Activated T-cell treated with anti-CD3 and anti-CD28 coated beads, Interleukin-2, amount 50 U/mL, for 24 hours (primary cell): ENCODE data around the gene IL2RG.

Experiments used
- DNase-seq: peaks from one replicate; pipeline ENCODE4 v3.0.0-alpha.2; 2020
- H3K27ac Mint-ChIP-seq: 2 replicates; pipeline ENCODE4 v1.8.0; 2020; ENCODE audit warnings: mild to moderate bottlenecking, mixed read lengths
- H3K27me3 Mint-ChIP-seq: 2 replicates; pipeline ENCODE4 v1.8.0; 2020; ENCODE audit warnings: mixed read lengths
- H3K36me3 Mint-ChIP-seq: 2 replicates; pipeline ENCODE4 v1.8.0; 2020; ENCODE audit warnings: low read depth, mixed read lengths
- H3K4me1 Mint-ChIP-seq: 2 replicates; pipeline ENCODE4 v1.8.0; 2020; ENCODE audit warnings: low read depth, mixed read lengths
- H3K4me3 Mint-ChIP-seq: 2 replicates; pipeline ENCODE4 v1.8.0; 2020; ENCODE audit warnings: mild to moderate bottlenecking, moderate library complexity, mixed read lengths
- H3K9me3 Mint-ChIP-seq: 2 replicates; pipeline ENCODE4 v1.8.0; 2020; ENCODE audit warnings: mixed read lengths

Gene IL2RG

DNA sequence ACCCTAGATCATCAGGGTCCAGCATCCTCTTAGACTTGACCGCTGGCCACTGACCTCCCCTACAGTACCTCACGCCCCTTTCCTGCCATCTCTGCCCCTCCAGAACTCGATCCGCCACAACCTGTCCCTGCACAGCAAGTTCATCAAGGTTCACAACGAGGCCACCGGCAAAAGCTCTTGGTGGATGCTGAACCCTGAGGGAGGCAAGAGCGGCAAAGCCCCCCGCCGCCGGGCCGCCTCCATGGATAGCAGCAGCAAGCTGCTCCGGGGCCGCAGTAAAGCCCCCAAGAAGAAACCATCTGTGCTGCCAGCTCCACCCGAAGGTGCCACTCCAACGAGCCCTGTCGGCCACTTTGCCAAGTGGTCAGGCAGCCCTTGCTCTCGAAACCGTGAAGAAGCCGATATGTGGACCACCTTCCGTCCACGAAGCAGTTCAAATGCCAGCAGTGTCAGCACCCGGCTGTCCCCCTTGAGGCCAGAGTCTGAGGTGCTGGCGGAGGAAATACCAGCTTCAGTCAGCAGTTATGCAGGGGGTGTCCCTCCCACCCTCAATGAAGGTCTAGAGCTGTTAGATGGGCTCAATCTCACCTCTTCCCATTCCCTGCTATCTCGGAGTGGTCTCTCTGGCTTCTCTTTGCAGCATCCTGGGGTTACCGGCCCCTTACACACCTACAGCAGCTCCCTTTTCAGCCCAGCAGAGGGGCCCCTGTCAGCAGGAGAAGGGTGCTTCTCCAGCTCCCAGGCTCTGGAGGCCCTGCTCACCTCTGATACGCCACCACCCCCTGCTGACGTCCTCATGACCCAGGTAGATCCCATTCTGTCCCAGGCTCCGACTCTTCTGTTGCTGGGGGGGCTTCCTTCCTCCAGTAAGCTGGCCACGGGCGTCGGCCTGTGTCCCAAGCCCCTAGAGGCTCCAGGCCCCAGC lies 10.5 kb downstream of the IL2RG start:
- Mint-ChIP-seq H3K9me3 (no peaks in the 10 kb centered on the region), H3K4me3 (no peak overlapping the region), H3K36me3 (peaks cover 17% of the 10 kb centered on the region), H3K4me1 (peaks cover 77% of the 10 kb centered on the region), H3K27ac (peak overlapping the region; percentile 62), H3K27me3 (peaks cover 28% of the 10 kb centered on the region)
- no peak for DNase-seq

DNA sequence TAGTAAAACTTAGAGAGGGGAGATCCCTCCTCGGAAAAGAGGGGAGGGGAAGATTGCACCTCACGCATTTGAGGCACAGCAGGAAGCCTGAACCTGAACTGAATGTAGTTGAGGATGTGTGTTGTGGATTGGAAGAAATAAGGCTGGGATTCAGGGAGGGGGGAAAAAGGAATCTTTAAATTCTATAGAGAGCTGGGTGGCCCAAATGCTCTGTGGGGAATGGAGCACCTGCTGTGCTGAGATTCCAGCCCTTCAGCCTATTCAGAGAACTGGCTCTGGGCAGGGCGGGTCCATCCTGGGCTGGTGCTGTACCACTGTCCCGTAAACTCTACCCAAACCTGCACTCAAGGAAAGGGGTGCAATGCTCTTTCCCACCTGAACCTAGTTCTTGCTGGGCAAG lies 11.6 kb downstream of the IL2RG start:
- Mint-ChIP-seq H3K27ac (no peak overlapping the region), H3K4me1 (peaks cover 79% of the 10 kb centered on the region), H3K4me3 (no peak overlapping the region), H3K27me3 (peaks cover 32% of the 10 kb centered on the region), H3K9me3 (no peaks in the 10 kb centered on the region), H3K36me3 (peaks cover 12% of the 10 kb centered on the region)
- DNase-seq = no peak

DNA sequence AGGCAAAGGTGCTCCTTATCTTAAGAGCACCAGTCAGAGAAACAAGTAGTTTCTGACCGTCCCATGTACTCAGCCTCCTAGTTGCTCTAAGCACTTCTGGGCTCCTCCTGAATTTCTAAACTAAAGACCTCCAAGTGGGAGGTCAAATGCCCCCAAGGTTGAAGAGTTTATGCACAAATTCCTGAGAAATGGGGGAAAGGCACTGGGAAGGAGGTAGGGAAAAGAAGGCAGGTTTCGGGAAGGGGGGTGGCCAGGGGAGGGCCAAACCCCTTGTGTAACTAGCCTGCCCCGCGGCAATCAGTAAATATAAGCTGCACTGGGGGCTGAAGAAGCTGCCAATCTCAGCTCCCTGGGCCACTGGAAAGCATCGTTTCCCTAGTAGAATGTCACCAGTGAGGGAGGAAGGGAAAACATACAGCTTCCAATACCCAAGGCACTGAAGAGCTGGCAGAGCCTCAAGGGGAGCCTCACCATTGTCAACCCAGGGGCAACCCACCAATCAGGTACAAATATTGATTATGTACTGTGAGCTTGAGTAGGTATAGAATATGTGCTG lies 12.3 kb downstream of the IL2RG start:
- Mint-ChIP-seq H3K36me3 (peaks cover 8% of the 10 kb centered on the region), H3K4me1 (peaks cover 74% of the 10 kb centered on the region), H3K27ac (no peak overlapping the region), H3K9me3 (no peaks in the 10 kb centered on the region), H3K27me3 (peaks cover 28% of the 10 kb centered on the region), H3K4me3 (no peak overlapping the region)
- DNase-seq = no peak

DNA sequence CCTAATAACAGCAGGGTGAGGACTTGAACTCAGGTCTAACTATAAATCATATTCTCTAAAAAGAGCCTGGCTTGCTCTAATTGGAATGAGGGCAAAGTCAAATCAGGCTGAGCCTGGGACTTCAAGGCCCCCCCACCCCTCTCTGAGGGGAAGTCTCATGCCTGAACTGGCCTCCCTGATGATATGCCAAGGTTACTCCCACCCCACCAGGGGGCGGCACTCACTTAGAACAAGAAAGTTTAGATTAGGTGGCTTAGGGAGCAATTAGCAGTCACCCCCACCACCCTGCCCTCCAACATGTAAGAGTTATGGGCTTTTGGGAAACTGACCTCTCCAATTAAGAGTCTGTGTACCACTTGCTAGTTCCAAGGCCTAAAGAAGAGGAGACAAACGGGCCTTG lies 13.1 kb downstream of the IL2RG start:
- DNase-seq = peak; percentile 78
- Mint-ChIP-seq H3K4me1 (peaks cover 67% of the 10 kb centered on the region), H3K36me3 (peaks cover 5% of the 10 kb centered on the region), H3K27ac (no peak overlapping the region), H3K27me3 (peaks cover 30% of the 10 kb centered on the region), H3K9me3 (no peaks in the 10 kb centered on the region), H3K4me3 (no peak overlapping the region)

DNA sequence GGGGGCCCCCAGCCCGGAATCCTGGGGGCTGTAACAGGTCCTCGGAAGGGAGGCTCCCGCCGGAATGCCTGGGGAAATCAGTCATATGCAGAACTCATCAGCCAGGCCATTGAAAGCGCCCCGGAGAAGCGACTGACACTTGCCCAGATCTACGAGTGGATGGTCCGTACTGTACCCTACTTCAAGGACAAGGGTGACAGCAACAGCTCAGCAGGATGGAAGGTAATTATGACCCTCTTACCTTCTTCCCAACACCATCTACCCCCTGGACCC lies 14.7 kb downstream of the IL2RG start:
- Mint-ChIP-seq H3K4me3 (peak overlapping the region; percentile 82), H3K27ac (no peak overlapping the region)

DNA sequence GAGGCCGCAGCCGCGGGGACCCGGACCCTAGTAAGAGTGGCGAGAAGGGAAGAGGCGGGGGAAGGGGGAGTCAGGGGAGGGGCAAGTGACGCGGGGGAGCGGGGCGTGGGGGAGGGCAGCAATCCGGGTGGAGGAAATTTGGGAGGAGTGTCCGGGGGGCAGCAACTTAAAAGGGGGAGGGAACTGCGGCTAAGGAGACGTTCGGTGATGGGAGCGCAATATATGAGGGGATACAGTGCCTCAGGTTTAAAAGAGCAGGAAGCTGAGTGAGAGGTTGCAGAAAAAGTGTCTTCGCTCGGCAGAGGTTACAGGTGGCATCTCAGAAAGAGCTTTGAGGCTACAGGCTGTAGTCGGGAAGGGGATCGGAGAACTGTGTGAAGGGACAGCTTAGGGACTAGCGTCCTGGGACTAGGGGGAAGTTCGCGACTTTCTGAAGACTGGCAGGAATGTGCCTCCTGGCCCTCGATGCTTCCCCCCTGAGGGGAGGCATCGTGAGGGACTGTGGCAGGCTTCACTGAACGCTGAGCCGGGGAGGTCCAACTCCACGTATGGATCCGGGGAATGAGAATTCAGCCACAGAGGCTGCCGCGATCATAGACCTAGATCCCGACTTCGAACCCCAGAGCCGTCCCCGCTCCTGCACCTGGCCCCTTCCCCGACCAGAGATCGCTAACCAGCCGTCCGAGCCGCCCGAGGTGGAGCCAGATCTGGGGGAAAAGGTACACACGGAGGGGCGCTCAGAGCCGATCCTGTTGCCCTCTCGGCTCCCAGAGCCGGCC lies 15.2 kb downstream of the IL2RG start:
- Mint-ChIP-seq H3K4me1 (peaks cover 47% of the 10 kb centered on the region), H3K27me3 (peaks cover 28% of the 10 kb centered on the region), H3K36me3 (peaks cover 2% of the 10 kb centered on the region), H3K4me3 (peak overlapping the region; percentile 82), H3K9me3 (no peaks in the 10 kb centered on the region), H3K27ac (peak overlapping the region; percentile 90)
- no peak for DNase-seq

More for the DNA sequence above, 14.7 kb downstream of the IL2RG start:
- Mint-ChIP-seq H3K36me3 (peaks cover 5% of the 10 kb centered on the region), H3K4me1 (peaks cover 52% of the 10 kb centered on the region), H3K27me3 (peaks cover 30% of the 10 kb centered on the region), H3K9me3 (no peaks in the 10 kb centered on the region)
- no peak for DNase-seq

DNA sequence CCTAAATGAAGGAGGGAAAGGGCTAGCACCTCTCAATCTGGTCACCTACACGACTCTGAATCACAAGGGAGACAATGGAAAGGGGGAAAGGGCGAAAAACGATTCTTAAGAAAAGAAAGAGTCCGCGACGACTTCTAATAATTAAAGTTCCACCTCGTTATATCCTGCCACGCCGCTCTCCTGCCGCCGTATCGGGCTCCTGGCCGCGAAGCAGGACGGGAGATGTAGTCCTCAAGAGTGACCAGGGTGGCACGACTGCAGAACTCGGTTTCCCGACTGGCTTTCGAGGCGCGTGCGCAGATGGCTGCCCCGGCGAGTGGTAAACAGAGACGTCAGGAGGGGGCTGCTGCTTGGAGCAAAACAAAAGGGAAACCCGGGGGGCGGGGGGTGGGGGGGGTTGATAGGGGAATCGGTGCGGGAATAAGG lies 15.8 kb downstream of the IL2RG start, which contains the start of gene FOXO4:
Gene FOXO4 (plus strand): TSS at position 297 of the 426 bp plus-strand sequence. CDS start 678 bp downstream, outside the sequence.
- Mint-ChIP-seq H3K27ac (peak within 1 kb of the TSS; percentile 90), H3K4me3 (peak within 1 kb of the TSS; percentile 82), H3K36me3 (peaks cover 2% of the 10 kb centered on the region), H3K27me3 (peaks cover 25% of the 10 kb centered on the region), H3K4me1 (peaks cover 41% of the 10 kb centered on the region), H3K9me3 (no peaks in the 10 kb centered on the region)
- peak; percentile 87 for DNase-seq

DNA sequence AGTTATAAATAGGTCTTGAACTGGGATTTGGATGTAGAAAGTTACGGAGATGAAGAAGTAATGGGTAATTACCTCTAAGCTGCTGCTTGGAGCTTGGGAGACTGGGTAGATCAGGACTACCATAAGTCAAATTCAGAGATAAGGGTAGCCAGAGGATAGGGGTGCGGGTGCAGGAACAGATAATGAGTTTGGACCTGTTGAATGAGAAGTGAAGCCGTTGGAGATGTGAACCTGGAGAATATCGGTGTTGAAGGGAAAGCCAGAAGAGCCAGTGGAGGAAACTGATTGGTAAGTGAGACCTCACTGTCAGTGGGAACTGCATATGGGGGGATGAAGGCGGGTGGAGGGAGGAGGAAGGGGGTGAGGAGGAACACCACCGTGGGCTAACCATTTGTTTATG lies 16.3 kb downstream of the IL2RG start:
- Mint-ChIP-seq H3K9me3 (no peaks in the 10 kb centered on the region), H3K36me3 (peaks cover 2% of the 10 kb centered on the region), H3K4me3 (peak overlapping the region; percentile 82), H3K27ac (peak overlapping the region; percentile 63), H3K27me3 (peaks cover 22% of the 10 kb centered on the region), H3K4me1 (peaks cover 38% of the 10 kb centered on the region)
- no peak for DNase-seq

DNA sequence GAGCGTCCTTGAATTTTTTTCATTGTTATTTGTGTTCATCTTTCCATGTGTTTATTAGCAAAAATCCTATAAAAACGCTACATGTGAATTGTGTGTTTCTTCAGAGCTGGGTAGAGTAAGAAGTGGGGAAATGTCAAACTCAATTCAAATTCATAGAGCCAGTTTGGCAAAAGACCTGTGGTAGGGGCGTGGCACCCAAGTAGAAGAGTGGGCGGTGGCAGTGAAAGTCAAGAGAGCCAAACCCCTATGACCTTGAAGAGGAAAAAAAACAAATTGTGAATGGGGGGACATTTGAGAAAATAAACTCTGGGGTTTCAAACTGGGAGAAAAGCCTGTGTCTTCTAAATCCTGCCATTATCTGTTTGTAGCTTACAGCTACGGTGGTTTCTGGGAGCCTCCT lies 20.1 kb downstream of the IL2RG start:
- no peak for DNase-seq
- Mint-ChIP-seq H3K27me3 (peaks cover 28% of the 10 kb centered on the region), H3K9me3 (no peaks in the 10 kb centered on the region), H3K4me3 (no peak overlapping the region), H3K4me1 (peaks cover 13% of the 10 kb centered on the region), H3K36me3 (peaks cover 2% of the 10 kb centered on the region), H3K27ac (no peak overlapping the region)

DNA sequence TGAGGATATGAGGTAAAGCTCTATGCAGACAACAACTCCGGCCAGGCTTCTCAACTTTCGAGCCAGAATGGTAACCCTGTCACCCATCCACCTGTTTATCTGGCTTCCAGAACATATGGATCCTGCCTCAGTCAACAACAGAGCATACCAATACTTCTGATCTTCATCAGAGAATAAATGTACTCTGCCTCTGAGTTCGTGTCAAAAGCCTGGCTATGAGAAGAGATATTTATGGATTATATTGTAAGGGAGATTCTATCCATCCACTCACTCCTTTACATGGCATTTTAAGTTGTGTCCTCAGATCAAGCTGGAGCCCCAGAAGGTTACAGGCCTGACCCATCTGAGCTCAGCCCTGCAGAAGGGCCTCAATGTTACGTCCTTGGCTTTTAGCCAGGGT lies 25.5 kb downstream of the IL2RG start:
- Mint-ChIP-seq H3K36me3 (no peaks in the 10 kb centered on the region), H3K9me3 (no peaks in the 10 kb centered on the region), H3K27ac (no peak overlapping the region), H3K4me1 (peaks cover 11% of the 10 kb centered on the region), H3K4me3 (no peak overlapping the region), H3K27me3 (peaks cover 13% of the 10 kb centered on the region)
- DNase-seq = no peak

DNA sequence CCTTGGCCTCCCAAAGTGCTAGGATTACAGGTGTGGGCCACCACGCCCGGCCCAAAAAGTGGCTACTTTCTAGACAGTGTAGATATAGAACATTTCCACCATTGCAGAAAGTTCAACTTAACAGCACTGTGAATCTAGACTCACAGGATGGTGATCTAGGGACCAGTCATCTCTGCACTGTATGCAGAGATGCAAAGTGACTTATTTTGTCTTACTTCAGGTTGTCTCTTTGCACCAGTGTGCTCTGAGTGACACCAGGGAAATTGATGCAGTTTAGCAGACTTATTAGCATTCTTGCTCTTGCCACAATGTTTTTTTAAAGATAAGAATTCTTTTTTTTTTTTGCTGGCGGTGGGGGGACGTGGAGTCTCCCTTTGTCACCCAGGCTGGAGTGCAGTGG lies 28.6 kb downstream of the IL2RG start:
- peaks cover 11% of the 10 kb centered on the region for H3K4me1 Mint-ChIP-seq
- no peaks in the 10 kb centered on the region for H3K36me3 Mint-ChIP-seq
- H3K4me3 Mint-ChIP-seq = no peak overlapping the region
- H3K27me3 Mint-ChIP-seq = peaks cover 11% of the 10 kb centered on the region
- H3K9me3 Mint-ChIP-seq = no peaks in the 10 kb centered on the region
- no peak overlapping the region for H3K27ac Mint-ChIP-seq
- DNase-seq = no peak

DNA sequence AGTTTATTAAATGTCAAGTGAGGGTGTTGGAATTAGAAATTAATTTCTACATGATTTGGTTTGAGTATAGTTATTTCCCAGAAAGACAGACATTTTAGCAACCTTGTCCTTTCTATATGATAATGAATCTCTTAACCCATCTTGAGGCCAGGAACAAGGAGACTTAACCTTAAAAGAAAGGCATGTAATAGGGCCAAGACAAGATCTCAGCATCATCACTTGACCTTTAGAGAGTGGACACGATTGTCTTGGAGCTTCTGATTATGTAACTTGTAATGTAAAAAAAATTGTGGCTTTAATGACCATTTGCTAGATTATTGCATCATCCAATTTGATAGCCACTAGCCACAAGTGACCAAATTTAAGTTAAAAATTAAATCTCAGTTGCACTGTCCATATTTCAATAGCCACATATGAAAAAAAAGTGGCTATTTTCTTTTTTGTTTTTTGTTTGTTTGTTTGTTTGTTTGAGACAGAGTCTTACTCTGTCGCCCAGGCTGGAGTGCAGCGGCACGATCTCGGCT lies 29.2 kb downstream of the IL2RG start:
- DNase-seq = no peak
- H3K4me1 Mint-ChIP-seq = peaks cover 11% of the 10 kb centered on the region
- peaks cover 11% of the 10 kb centered on the region for H3K27me3 Mint-ChIP-seq
- no peak overlapping the region for H3K4me3 Mint-ChIP-seq
- no peaks in the 10 kb centered on the region for H3K36me3 Mint-ChIP-seq
- H3K9me3 Mint-ChIP-seq = no peaks in the 10 kb centered on the region
- no peak overlapping the region for H3K27ac Mint-ChIP-seq

DNA sequence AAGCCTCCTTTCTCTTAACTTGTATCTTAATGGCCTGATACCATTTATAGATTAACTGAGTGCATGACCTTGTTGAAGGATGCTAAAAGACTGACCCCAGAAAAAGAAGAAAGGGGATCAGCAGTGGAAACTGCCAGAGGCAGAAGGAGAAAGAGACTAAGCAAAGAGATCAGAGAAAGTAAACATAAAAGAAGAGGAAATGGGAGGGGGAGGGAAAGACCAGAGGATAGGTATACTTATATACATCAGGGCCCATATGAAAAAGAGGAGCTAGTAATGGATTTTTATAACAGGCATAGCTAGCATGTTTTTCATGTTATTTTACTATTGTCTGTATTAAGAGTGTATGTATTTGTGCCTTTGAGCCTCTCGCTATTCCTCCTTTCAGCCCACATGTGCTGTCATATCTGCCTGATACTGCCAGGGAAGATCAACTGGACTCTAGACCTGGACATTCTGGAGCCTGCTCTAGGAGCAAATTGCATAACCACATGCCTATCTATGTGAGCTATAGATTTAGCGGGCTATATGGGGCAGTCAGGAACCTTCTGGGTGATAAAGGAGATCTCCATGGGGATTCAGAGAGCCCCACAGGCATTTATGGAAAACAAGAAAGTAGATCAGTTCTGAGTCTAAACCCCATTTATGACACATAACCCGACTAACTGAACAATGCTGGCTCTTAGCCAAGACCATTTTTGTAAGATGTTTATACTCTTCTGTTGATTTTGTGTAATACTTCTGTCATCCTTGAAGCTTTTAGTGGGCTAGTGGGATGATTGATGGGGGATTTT lies 29.9 kb downstream of the IL2RG start:
- no peak overlapping the region for H3K4me3 Mint-ChIP-seq
- H3K27me3 Mint-ChIP-seq = peaks cover 14% of the 10 kb centered on the region
- H3K4me1 Mint-ChIP-seq = peaks cover 11% of the 10 kb centered on the region
- H3K27ac Mint-ChIP-seq = no peak overlapping the region
- H3K36me3 Mint-ChIP-seq = no peaks in the 10 kb centered on the region
- no peaks in the 10 kb centered on the region for H3K9me3 Mint-ChIP-seq
- DNase-seq = no peak

DNA sequence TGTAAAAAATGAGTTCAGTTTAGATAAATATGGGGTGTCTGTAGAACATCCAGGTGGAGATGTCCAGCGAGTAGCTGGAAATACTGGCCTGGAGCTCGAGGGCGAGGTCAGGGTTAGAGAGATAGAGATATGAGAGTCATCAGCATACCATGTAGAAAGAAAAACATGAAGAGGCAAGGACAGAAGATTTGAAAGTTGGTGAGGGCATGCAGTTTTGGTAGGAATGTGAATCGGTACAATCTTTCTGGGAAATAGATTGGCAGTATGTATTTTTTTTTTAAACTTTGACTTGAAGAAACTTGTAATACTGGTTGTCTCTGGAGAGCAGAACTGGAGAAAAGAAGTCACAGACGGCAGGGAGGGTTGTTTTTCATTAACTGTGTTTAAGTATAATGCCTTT lies 40.8 kb downstream of the IL2RG start:
- H3K27me3 Mint-ChIP-seq = peaks cover 48% of the 10 kb centered on the region
- H3K27ac Mint-ChIP-seq = no peak overlapping the region
- no peak for DNase-seq
- H3K9me3 Mint-ChIP-seq = no peaks in the 10 kb centered on the region
- peaks cover 10% of the 10 kb centered on the region for H3K4me1 Mint-ChIP-seq
- peaks cover 18% of the 10 kb centered on the region for H3K36me3 Mint-ChIP-seq
- no peak overlapping the region for H3K4me3 Mint-ChIP-seq
